GM12801 (cell line): Measurements from ENCODE around the gene TPCN1.

Experiments used
- CTCF ChIP-seq: IDR thresholded peaks from one replicate; pipeline ENCODE4 v1.5.1; 2011; ENCODE audit warnings: control low read depth; ENCODE audit not compliant: insufficient read length; ENCODE audit errors: extremely low read depth

TPCN1 gene

GRCh38 chr12:113221181-113221996, at the start of gene TPCN1:
TSS of gene TPCN1 (plus strand) at chr12:113221464. CDS start at chr12:113226853, 5,389 bp downstream.
- TF ChIP-seq CTCF = no peak

GRCh38 chr12:113171543-113171942, 49.7 kb upstream of the TPCN1 start:
- TF ChIP-seq CTCF = no peak

GRCh38 chr12:113172185-113172584, 49.1 kb upstream of the TPCN1 start:
- no peak for TF ChIP-seq CTCF

- no peak for TF ChIP-seq CTCF
Observed at GRCh38 chr12:113173081-113173698, 48.1 kb upstream of the TPCN1 start.

GRCh38 chr12:113174461-113175384, 46.5 kb upstream of the TPCN1 start:
- no peak for TF ChIP-seq CTCF

GRCh38 chr12:113179023-113179422, 42.2 kb upstream of the TPCN1 start:
- TF ChIP-seq CTCF = no peak

- TF ChIP-seq CTCF = no peak
Observed at GRCh38 chr12:113180333-113180732, 40.9 kb upstream of the TPCN1 start.
